HCT116 (cell line): ENCODE measurements around the gene COMTD1. TPM values are rescaled to one million over a fixed set of nuclear protein-coding genes. Genes with fewer than 3 reads are reported as not detected.

Experiments used
- ATAC-seq: fragments of 200-7000 bp; cut with Tn5 transposase; 2 replicates; pipeline ENCODE4 v1.9.1; 2020; ENCODE audit warnings: mild to moderate bottlenecking, moderate library complexity
- BruUV-seq: library from RNA; stranded (reverse); fragments of 400-500 nt; replicated peaks from 2 replicates; lab custom pipeline; 2021; lab: Mats Ljungman, UMichigan
- CTCF ChIA-PET: fragments of 300-600 bp; sonication (Branson Sonifier 250); formaldehyde crosslinking; loops from one replicate; lab custom pipeline; 2021; ENCODE audit warnings: antibody characterized with exemption; lab: Charles Lee
- POLR2A ChIA-PET: fragments of 300-600, 350-600 bp; sonication (Branson Sonifier 250); formaldehyde crosslinking; loops from one replicate; lab custom pipeline; 2021; ENCODE audit warnings: antibody characterized with exemption; lab: Charles Lee
- RAD21 ChIA-PET, 2 experiments: fragments of 300-600 bp; sonication (Branson Sonifier 250); formaldehyde crosslinking; loops; one replicate each; lab custom pipeline; 2023; ENCODE audit warnings: low total read pairs in 2 of 2; ENCODE audit not compliant: uncharacterized antibody in 2 of 2, unreplicated experiment in 2 of 2, low non-redundant PET in 1 of 2; lab: Charles Lee
- DNase-seq: peaks from one replicate; pipeline ENCODE4 v3.0.0-alpha.2; 2010; ENCODE audit warnings: low read depth, low spot score
- H2AFZ ChIP-seq: fragments of 200-600 bp; shearing (Covaris generic), sonication (generic); 2 replicates; pipeline ENCODE4 v1.6.1; 2017; ENCODE audit warnings: low read depth, mixed run types, mixed read lengths, antibody characterized with exemption, low read length; ENCODE audit not compliant: poor library complexity, severe bottlenecking
- H3K27ac ChIP-seq: 2 replicates; pipeline ENCODE4 v1.5.1; 2012; ENCODE audit warnings: low read depth, low read length
- H3K27me3 ChIP-seq: fragments of 200-600 bp; sonication (generic); 2 replicates; pipeline ENCODE4 v1.6.1; 2016; ENCODE audit warnings: mixed run types, low read length, mixed read lengths; ENCODE audit not compliant: insufficient read depth
- H3K36me3 ChIP-seq, 2 experiments: fragments of 200-500 bp in 1 of 2; fragments of 200-600 bp in 1 of 2; sonication (Bioruptor generic) in 1 of 2; sonication (generic) in 1 of 2; 2 replicates each; pipeline versions ENCODE4 v1.5.1 to v1.6.1; 2014 to 2016; ENCODE audit warnings: low read length in 2 of 2, inconsistent platforms in 1 of 2, mixed read lengths in 1 of 2, mixed run types in 1 of 2; ENCODE audit not compliant: insufficient read depth in 2 of 2, control insufficient read depth in 1 of 2
- H3K4me1 ChIP-seq, 2 experiments: fragments of 200-600 bp in 1 of 2; sonication (generic) in 1 of 2; 2 replicates each; pipeline versions ENCODE4 v1.5.1 to v1.6.1; 2012 to 2017; ENCODE audit warnings: low read length in 2 of 2, inconsistent platforms in 1 of 2, mild to moderate bottlenecking in 1 of 2, mixed read lengths in 1 of 2, mixed run types in 1 of 2, moderate library complexity in 1 of 2; ENCODE audit not compliant: insufficient read depth in 2 of 2, control insufficient read depth in 1 of 2
- H3K4me2 ChIP-seq: fragments of 200-600 bp; sonication (generic); 2 replicates; pipeline ENCODE4 v1.6.1; 2017; ENCODE audit warnings: mixed run types, low read length, mixed read lengths
- H3K4me3 ChIP-seq, 2 experiments: fragments of 200-600 bp in 1 of 2; sonication (generic) in 1 of 2; replicated peaks in 1 of 2; 2 replicates each; pipeline ENCODE4 v1.5.1; 2011 to 2016; ENCODE audit warnings: low read length in 2 of 2, control low read depth in 1 of 2, low read depth in 1 of 2, mild to moderate bottlenecking in 1 of 2, mixed read lengths in 1 of 2, mixed run types in 1 of 2
- H3K79me2 ChIP-seq: fragments of 200-600 bp; sonication (generic); 2 replicates; pipeline ENCODE4 v1.6.1; 2017; ENCODE audit warnings: mild to moderate bottlenecking, mixed run types, low read length, moderate library complexity, mixed read lengths; ENCODE audit not compliant: insufficient read depth
- H3K9ac ChIP-seq: fragments of 200-600 bp; sonication (generic); 2 replicates; pipeline ENCODE4 v1.6.1; 2016; ENCODE audit warnings: low read length, mixed read lengths
- H3K9me2 ChIP-seq: fragments of 200-600 bp; sonication (generic), shearing (Covaris generic); 2 replicates; pipeline ENCODE4 v1.6.1; 2017; ENCODE audit warnings: mixed run types, mild to moderate bottlenecking, moderate library complexity; ENCODE audit not compliant: insufficient read depth
- H3K9me3 ChIP-seq, 2 experiments: fragments of 200-500 bp in 1 of 2; fragments of 200-600 bp in 1 of 2; sonication (Bioruptor generic) in 1 of 2; sonication (generic) in 1 of 2; 2 replicates each; pipeline ENCODE4 v1.6.1; 2014 to 2017; ENCODE audit warnings: low read length in 2 of 2, mixed read lengths in 2 of 2, inconsistent platforms in 1 of 2, low read depth in 1 of 2, mild to moderate bottlenecking in 1 of 2, mixed run types in 1 of 2, moderate library complexity in 1 of 2; ENCODE audit not compliant: control insufficient read depth in 1 of 2, insufficient read depth in 1 of 2
- H4K20me1 ChIP-seq: fragments of 200-600 bp; sonication (generic), shearing (Covaris generic); 2 replicates; pipeline ENCODE4 v1.6.1; 2017; ENCODE audit warnings: mixed run types, mild to moderate bottlenecking, moderate library complexity; ENCODE audit not compliant: insufficient read depth
- CTCF ChIP-seq, 3 experiments: fragments of 200-600 bp in 1 of 3; sonication (generic) in 1 of 3; IDR thresholded peaks in 2 of 3; conservative IDR thresholded peaks in 1 of 3; 2 replicates each; pipeline ENCODE4 v1.5.1; 2012 to 2017; ENCODE audit warnings: low read depth in 2 of 3, low read length in 2 of 3, antibody characterized with exemption in 1 of 3, borderline replicate concordance in 1 of 3, control low read depth in 1 of 3, mild to moderate bottlenecking in 1 of 3, mixed read lengths in 1 of 3, mixed run types in 1 of 3, moderate library complexity in 1 of 3; ENCODE audit not compliant: insufficient read depth in 1 of 3
- EGR1 ChIP-seq: IDR thresholded peaks from 2 replicates; pipeline ENCODE4 v1.6.1; 2012; ENCODE audit warnings: low read depth
- EZH2phosphoT487 ChIP-seq: fragments of 200-600 bp; IDR thresholded peaks from 2 replicates; pipeline ENCODE4 v1.6.1; 2018; ENCODE audit warnings: antibody characterized with exemption, borderline replicate concordance
- MAX ChIP-seq: IDR thresholded peaks from 2 replicates; pipeline ENCODE4 v1.6.1; 2012
- ZFX ChIP-seq: fragments of 450-650 bp; IDR thresholded peaks from 2 replicates; pipeline ENCODE4 v1.6.1; 2017
- intact Hi-C: fragments of 100-400 bp; cut with micrococcal nuclease; formaldehyde crosslinking; loops from 2 replicates; pipeline ENCODE4 v1.10.0; 2022
- total RNA-seq: library from RNA; stranded (reverse); gene quantifications from one replicate; pipeline ENCODE4 v1.2.1, GENCODE V29; 2021; ENCODE audit not compliant: unreplicated experiment

COMTD1 gene
- total RNA-seq, 1 experiment from 2014 or later, result 35.1 TPM

- Histone ChIP-seq H2AFZ (no peak overlapping the region), H3K4me3 (peak overlapping the region; percentile 71 to 78), H3K79me2 (peaks cover 28% of the 10 kb centered on the region), H3K4me2 (peak overlapping the region; percentile 93), H3K9me3 (no peaks in the 10 kb centered on the region), H3K27ac (peak overlapping the region; percentile 92), H3K36me3 (peaks cover 18 to 29% of the 10 kb centered on the region in 2 experiments), H3K27me3 (no peaks in the 10 kb centered on the region), H3K4me1 (peaks cover 2 to 29% of the 10 kb centered on the region in 2 experiments; a peak in 3 of 4 replicates), H4K20me1 (peaks cover 5% of the 10 kb centered on the region; the same call in 1 of the 2 replicates), H3K9me2 (no peaks in the 10 kb centered on the region), H3K9ac (peak overlapping the region; percentile 90)
- DNase-seq (no peak), ATAC-seq (peak; percentile 31)
- TF ChIP-seq EZH2phosphoT487 (no peak), CTCF (IDR thresholded peaks at IDR 0.05 in 2 of 3, conservative IDR thresholded peaks at IDR 0.05 in 1 of 3; ENCODE audit: borderline replicate concordance in 1 of 3, insufficient read depth in 1 of 3, low read depth in 2 of 3, low read length in 2 of 3) (no peak), EGR1 (peak; percentile 9; the same call in 1 of the 2 replicates), ZFX (peak; percentile 64; the same call in 1 of the 2 replicates), MAX (peak; percentile 47; the same call in 1 of the 2 replicates)
- intact Hi-C loops, result loop anchor here (1.0 to 5.0 kb wide), 4 partner anchors 47 to 1067 kb away; no protein-coding TSS in a partner anchor
- ChIA-PET RAD21 (interaction anchor here (0.8 to 0.9 kb wide), 2 partner anchors 167 to 409 kb away, joined by 3 to 5 read pairs; partner anchors contain the start of gene ZNF503 (in 1 of the 2)), CTCF (interaction anchor here (0.6 to 2.8 kb wide), 10 partner anchors 29 to 1349 kb away, joined by 3 to 47 read pairs (median 4); a partner anchor contains a TSS), POLR2A (interaction anchor here (1.0 to 2.5 kb wide), 3 partner anchors 24 to 167 kb away, joined by 4 to 14 read pairs (median 5); partner anchors contain the start of genes VDAC2 and ZNF503)
- no TSS peak for BruUV-seq
Observed at GRCh38 chr10:75234683-75235374, 928 bp downstream of the COMTD1 start.
